HepG2 (cell line): Measurements from ENCODE around the gene CHIC2. TPM values are rescaled to one million over a fixed set of nuclear protein-coding genes. Genes with fewer than 3 reads are reported as not detected.

Source experiments
- ARID5B ChIP-seq: IDR thresholded peaks from 2 replicates; pipeline ENCODE4 v1.4.0; 2020; ENCODE audit warnings: mild to moderate bottlenecking, missing genetic modification reagents
- ATF6 ChIP-seq: sonication (generic); formaldehyde crosslinking; conservative IDR thresholded peaks from 2 replicates; pipeline ENCODE4 v1.4.0; 2020; ENCODE audit warnings: missing genetic modification reagents
- PHF21A ChIP-seq: sonication (generic); formaldehyde crosslinking; IDR thresholded peaks from 2 replicates; pipeline ENCODE4 v1.5.0; 2020; ENCODE audit warnings: mild to moderate bottlenecking, missing genetic modification reagents
- RBM39 ChIP-seq: fragments of 200-400 bp; formaldehyde crosslinking; IDR thresholded peaks from one replicate; pipeline ENCODE4 v1.6.1; 2018; ENCODE audit warnings: antibody characterized with exemption, mild to moderate bottlenecking, low read depth, low read length; ENCODE audit not compliant: poor library complexity, severe bottlenecking
- ZNF207 ChIP-seq: fragments of 450-650 bp; IDR thresholded peaks from 2 replicates; pipeline ENCODE4 v1.6.1; 2016; ENCODE audit warnings: antibody characterized with exemption, borderline replicate concordance
- polyA plus RNA-seq, 8 experiments: library from polyadenylated mRNA; depleted of rRNA in 3 of 8; stranded (reverse) in 7 of 8; unstranded in 1 of 8; fragments of >200 nt; fragmentation: Illumina TruSeq in 4 of 8; extraction: Trizol in 4 of 8; gene quantifications; 2 replicates each; pipeline versions ENCODE4 v1.2.1 to v1.2.3, GENCODE V29; 2011 to 2016; ENCODE audit warnings: low read depth in 4 of 8, missing spikeins in 1 of 8, mixed read lengths in 1 of 8; ENCODE audit not compliant: insufficient read depth in 1 of 8
- total RNA-seq, 5 experiments: library from RNA; depleted of rRNA; stranded (reverse); fragments of >200 nt; fragmentation: Illumina TruSeq; extraction: Trizol; gene quantifications; 2 replicates each; pipeline ENCODE4 v1.2.3, GENCODE V29; 2016; ENCODE audit warnings: low read depth in 1 of 5
- TF ChIP-seq, protein P1 (sequence below): sonication (generic); formaldehyde crosslinking; IDR thresholded peaks from 2 replicates; pipeline ENCODE4 v1.9.0; 2021; ENCODE audit warnings: mild to moderate bottlenecking, missing genetic modification reagents
- TF ChIP-seq, protein P2 (sequence below): fragments of 450-650 bp; IDR thresholded peaks from 2 replicates; pipeline ENCODE4 v1.6.1; 2017; ENCODE audit warnings: mild to moderate bottlenecking
- TF ChIP-seq, protein P3 (sequence below): IDR thresholded peaks from 2 replicates; pipeline ENCODE4 v1.6.1; 2012; ENCODE audit warnings: low read length, improper control_type of control experiment

CHIC2 gene
- total and polyA plus RNA-seq, 2 of the 13 experiments (the other 11 are each of a cell fraction or from before 2014, with no cell fraction given), result 10.0 to 17.2 TPM

DNA sequence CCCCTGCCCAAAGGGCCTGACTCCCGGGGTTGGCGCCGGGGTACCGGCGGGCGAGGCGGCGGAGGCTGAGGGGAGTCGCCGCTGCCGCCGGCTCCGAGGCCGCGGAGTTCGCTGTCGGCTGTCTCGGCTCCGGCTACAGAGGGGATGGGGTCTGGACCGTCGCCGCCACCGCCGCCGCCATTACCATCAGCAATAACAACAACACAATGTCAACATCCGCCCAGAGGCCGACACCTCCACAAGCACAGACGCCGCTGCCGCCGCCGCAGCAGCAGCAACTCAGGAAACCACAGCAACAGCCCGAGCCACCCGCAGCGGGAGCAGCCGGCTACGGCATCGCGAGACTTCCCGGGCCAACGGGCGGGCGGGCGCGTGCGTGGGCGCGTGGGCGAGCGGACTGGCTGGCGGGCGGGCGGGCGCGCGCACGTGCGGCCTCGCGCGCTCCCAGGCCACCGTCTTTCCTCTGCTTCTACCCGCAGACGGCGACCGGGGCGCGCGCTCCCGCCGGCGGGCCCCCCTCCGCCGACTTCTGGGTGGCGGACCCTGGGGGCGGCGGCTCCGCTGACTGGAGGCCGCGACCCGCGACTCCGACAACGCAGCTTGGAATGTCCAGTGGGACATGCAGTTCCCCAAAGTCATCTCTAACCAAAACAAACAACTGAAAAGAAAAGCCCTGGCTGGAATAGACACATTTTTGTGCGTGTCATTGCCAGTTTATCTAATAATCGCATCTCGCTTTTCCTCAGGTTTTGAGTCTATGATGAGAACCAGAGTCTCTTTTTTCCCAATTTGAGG is at the start of gene CHIC2 (continued):
- peak; percentile 62 for TF ChIP-seq ARID5B (CRISPR knock-in tag)
- TF ChIP-seq, protein P1, sequence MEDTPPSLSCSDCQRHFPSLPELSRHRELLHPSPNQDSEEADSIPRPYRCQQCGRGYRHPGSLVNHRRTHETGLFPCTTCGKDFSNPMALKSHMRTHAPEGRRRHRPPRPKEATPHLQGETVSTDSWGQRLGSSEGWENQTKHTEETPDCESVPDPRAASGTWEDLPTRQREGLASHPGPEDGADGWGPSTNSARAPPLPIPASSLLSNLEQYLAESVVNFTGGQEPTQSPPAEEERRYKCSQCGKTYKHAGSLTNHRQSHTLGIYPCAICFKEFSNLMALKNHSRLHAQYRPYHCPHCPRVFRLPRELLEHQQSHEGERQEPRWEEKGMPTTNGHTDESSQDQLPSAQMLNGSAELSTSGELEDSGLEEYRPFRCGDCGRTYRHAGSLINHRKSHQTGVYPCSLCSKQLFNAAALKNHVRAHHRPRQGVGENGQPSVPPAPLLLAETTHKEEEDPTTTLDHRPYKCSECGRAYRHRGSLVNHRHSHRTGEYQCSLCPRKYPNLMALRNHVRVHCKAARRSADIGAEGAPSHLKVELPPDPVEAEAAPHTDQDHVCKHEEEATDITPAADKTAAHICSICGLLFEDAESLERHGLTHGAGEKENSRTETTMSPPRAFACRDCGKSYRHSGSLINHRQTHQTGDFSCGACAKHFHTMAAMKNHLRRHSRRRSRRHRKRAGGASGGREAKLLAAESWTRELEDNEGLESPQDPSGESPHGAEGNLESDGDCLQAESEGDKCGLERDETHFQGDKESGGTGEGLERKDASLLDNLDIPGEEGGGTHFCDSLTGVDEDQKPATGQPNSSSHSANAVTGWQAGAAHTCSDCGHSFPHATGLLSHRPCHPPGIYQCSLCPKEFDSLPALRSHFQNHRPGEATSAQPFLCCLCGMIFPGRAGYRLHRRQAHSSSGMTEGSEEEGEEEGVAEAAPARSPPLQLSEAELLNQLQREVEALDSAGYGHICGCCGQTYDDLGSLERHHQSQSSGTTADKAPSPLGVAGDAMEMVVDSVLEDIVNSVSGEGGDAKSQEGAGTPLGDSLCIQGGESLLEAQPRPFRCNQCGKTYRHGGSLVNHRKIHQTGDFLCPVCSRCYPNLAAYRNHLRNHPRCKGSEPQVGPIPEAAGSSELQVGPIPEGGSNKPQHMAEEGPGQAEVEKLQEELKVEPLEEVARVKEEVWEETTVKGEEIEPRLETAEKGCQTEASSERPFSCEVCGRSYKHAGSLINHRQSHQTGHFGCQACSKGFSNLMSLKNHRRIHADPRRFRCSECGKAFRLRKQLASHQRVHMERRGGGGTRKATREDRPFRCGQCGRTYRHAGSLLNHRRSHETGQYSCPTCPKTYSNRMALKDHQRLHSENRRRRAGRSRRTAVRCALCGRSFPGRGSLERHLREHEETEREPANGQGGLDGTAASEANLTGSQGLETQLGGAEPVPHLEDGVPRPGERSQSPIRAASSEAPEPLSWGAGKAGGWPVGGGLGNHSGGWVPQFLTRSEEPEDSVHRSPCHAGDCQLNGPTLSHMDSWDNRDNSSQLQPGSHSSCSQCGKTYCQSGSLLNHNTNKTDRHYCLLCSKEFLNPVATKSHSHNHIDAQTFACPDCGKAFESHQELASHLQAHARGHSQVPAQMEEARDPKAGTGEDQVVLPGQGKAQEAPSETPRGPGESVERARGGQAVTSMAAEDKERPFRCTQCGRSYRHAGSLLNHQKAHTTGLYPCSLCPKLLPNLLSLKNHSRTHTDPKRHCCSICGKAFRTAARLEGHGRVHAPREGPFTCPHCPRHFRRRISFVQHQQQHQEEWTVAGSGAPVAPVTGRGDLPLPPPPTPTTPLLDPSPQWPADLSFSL, result no peak
- TF ChIP-seq RBM39, result peak; percentile 62
- TF ChIP-seq, protein P2, sequence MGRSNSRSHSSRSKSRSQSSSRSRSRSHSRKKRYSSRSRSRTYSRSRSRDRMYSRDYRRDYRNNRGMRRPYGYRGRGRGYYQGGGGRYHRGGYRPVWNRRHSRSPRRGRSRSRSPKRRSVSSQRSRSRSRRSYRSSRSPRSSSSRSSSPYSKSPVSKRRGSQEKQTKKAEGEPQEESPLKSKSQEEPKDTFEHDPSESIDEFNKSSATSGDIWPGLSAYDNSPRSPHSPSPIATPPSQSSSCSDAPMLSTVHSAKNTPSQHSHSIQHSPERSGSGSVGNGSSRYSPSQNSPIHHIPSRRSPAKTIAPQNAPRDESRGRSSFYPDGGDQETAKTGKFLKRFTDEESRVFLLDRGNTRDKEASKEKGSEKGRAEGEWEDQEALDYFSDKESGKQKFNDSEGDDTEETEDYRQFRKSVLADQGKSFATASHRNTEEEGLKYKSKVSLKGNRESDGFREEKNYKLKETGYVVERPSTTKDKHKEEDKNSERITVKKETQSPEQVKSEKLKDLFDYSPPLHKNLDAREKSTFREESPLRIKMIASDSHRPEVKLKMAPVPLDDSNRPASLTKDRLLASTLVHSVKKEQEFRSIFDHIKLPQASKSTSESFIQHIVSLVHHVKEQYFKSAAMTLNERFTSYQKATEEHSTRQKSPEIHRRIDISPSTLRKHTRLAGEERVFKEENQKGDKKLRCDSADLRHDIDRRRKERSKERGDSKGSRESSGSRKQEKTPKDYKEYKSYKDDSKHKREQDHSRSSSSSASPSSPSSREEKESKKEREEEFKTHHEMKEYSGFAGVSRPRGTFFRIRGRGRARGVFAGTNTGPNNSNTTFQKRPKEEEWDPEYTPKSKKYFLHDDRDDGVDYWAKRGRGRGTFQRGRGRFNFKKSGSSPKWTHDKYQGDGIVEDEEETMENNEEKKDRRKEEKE, result no peak
- TF ChIP-seq, protein P3, sequence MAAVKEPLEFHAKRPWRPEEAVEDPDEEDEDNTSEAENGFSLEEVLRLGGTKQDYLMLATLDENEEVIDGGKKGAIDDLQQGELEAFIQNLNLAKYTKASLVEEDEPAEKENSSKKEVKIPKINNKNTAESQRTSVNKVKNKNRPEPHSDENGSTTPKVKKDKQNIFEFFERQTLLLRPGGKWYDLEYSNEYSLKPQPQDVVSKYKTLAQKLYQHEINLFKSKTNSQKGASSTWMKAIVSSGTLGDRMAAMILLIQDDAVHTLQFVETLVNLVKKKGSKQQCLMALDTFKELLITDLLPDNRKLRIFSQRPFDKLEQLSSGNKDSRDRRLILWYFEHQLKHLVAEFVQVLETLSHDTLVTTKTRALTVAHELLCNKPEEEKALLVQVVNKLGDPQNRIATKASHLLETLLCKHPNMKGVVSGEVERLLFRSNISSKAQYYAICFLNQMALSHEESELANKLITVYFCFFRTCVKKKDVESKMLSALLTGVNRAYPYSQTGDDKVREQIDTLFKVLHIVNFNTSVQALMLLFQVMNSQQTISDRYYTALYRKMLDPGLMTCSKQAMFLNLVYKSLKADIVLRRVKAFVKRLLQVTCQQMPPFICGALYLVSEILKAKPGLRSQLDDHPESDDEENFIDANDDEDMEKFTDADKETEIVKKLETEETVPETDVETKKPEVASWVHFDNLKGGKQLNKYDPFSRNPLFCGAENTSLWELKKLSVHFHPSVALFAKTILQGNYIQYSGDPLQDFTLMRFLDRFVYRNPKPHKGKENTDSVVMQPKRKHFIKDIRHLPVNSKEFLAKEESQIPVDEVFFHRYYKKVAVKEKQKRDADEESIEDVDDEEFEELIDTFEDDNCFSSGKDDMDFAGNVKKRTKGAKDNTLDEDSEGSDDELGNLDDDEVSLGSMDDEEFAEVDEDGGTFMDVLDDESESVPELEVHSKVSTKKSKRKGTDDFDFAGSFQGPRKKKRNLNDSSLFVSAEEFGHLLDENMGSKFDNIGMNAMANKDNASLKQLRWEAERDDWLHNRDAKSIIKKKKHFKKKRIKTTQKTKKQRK, result no peak
- no peak for TF ChIP-seq ZNF207
- no peak for TF ChIP-seq ATF6 (CRISPR knock-in tag)
- TF ChIP-seq PHF21A (CRISPR knock-in tag), result no peak
